ENCODE measurements around the gene SYT17. TPM values are rescaled to one million over a fixed set of nuclear protein-coding genes. Genes with fewer than 3 reads are reported as not detected.

SYT17 gene
- total RNA-seq, 1 experiment from 2014 or later: 11.8 TPM

DNA sequence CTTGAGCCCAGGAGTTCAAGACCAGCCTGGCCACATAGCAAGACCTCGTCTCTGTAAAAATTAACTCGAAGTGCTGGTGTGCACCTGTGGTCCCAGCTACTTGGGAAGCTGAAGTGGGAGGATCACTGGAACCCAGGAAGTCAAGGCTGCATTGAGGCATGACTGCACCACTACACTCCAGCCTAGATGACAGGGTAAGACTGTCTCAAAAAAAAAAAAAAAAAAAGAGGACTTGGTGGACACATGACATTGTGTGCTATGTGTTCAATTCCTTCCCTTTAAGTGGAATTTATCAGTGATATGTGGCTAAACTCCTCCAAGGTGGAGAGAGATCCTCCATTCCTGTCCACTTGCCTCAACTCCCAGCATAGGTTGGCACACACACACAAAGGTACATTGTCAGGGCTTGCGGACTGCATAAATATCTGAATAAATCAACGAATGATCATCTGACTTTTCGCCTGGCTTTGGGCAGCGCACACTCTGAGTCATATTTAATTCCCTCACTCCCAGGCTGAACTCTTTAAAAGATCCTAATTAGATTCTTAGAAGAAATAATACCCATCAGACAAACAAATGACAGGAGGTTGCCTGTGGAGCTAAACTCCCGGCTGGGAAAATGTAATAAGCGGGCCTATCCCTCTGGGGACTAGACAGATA, 25.0 kb upstream of the SYT17 start:
- ChIA-PET CTCF (no interaction called here), POLR2A (ENCODE audit: unreplicated experiment) (no interaction called here)
- H3K36me3 ChIP-seq (ENCODE audit: low read depth, low read length): no peaks in the 10 kb centered on the region
- H3K27ac ChIP-seq (ENCODE audit: low read length): no peak overlapping the region
- TF ChIP-seq, protein P1, sequence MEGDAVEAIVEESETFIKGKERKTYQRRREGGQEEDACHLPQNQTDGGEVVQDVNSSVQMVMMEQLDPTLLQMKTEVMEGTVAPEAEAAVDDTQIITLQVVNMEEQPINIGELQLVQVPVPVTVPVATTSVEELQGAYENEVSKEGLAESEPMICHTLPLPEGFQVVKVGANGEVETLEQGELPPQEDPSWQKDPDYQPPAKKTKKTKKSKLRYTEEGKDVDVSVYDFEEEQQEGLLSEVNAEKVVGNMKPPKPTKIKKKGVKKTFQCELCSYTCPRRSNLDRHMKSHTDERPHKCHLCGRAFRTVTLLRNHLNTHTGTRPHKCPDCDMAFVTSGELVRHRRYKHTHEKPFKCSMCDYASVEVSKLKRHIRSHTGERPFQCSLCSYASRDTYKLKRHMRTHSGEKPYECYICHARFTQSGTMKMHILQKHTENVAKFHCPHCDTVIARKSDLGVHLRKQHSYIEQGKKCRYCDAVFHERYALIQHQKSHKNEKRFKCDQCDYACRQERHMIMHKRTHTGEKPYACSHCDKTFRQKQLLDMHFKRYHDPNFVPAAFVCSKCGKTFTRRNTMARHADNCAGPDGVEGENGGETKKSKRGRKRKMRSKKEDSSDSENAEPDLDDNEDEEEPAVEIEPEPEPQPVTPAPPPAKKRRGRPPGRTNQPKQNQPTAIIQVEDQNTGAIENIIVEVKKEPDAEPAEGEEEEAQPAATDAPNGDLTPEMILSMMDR (conservative IDR thresholded peaks at IDR 0.05; ENCODE audit: low read depth, low read length): no peak
- no peak for TF ChIP-seq EZH2 (IDR thresholded peaks at IDR 0.05; ENCODE audit: low read length, unreplicated experiment)
- TF ChIP-seq EZH2phosphoT487 (IDR thresholded peaks at IDR 0.05; ENCODE audit: borderline replicate concordance, low read length): no peak
- H3K9me2 ChIP-seq (replicated peaks; ENCODE audit: low read length): no peaks in the 10 kb centered on the region
- BruUV-seq (replicated peaks): no TSS peak
- no peak overlapping the region for H3K4me3 ChIP-seq (ENCODE audit: low read length)
- H3K79me2 ChIP-seq (ENCODE audit: low read length): no peaks in the 10 kb centered on the region
- intact Hi-C loops (cut with micrococcal nuclease): no loop called here
- DNase-seq (no peak), ATAC-seq (no peak)
- no peak overlapping the region for H3K4me2 ChIP-seq (ENCODE audit: low read length)
- no peak overlapping the region for H2AFZ ChIP-seq (ENCODE audit: low read length)
- H3K9ac ChIP-seq (ENCODE audit: low read length): no peak overlapping the region
- H3K4me1 ChIP-seq (ENCODE audit: insufficient read depth, low read length): peaks cover 11% of the 10 kb centered on the region
- H4K20me1 ChIP-seq (ENCODE audit: low read length): no peaks in the 10 kb centered on the region
- no peaks in the 10 kb centered on the region for H3K27me3 ChIP-seq (ENCODE audit: low read length)
- H3K9me3 ChIP-seq (ENCODE audit: low read length): no peaks in the 10 kb centered on the region
- H3F3A ChIP-seq (ENCODE audit: low read length, unreplicated experiment): no peaks in the 10 kb centered on the region

DNA sequence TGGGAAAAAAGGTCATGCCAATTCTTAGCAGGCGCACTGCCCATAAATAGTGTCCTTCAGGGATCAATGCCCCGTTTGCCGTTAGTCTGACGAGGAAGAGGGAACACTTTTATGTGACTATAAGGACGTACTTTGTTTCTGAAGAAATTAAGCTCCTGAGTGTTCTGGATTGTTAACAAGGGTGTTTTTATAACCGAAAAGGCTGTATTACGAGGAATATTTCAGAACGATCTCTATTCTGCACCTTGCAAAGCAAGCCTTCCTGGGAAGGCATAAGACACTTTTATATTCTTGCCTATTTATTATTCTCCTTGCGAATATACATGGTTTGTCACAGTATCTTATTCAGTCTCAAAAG, 24.5 kb upstream of the SYT17 start:
- CTCF ChIA-PET: no interaction called here
- Histone ChIP-seq H3K27me3 (ENCODE audit: low read length) (no peaks in the 10 kb centered on the region), H3K9me3 (ENCODE audit: low read length) (no peaks in the 10 kb centered on the region), H3F3A (ENCODE audit: low read length, unreplicated experiment) (no peaks in the 10 kb centered on the region), H3K79me2 (ENCODE audit: low read length) (no peaks in the 10 kb centered on the region), H2AFZ (ENCODE audit: low read length) (no peak overlapping the region), H3K4me3 (ENCODE audit: low read length) (no peak overlapping the region), H3K27ac (ENCODE audit: low read length) (no peak overlapping the region), H3K4me1 (ENCODE audit: insufficient read depth, low read length) (peaks cover 6% of the 10 kb centered on the region), H4K20me1 (ENCODE audit: low read length) (no peaks in the 10 kb centered on the region), H3K9me2 (replicated peaks; ENCODE audit: low read length) (no peaks in the 10 kb centered on the region), H3K9ac (ENCODE audit: low read length) (no peak overlapping the region), H3K36me3 (ENCODE audit: low read depth, low read length) (no peaks in the 10 kb centered on the region), H3K4me2 (ENCODE audit: low read length) (no peak overlapping the region)
- ATAC-seq (no peak), DNase-seq (no peak)
- no TSS peak for BruUV-seq (replicated peaks)
- TF ChIP-seq, protein P1 (conservative IDR thresholded peaks at IDR 0.05; ENCODE audit: low read depth, low read length): no peak
- TF ChIP-seq EZH2phosphoT487 (IDR thresholded peaks at IDR 0.05; ENCODE audit: borderline replicate concordance, low read length): no peak
- TF ChIP-seq EZH2 (IDR thresholded peaks at IDR 0.05; ENCODE audit: low read length, unreplicated experiment): no peak
- POLR2A ChIA-PET (ENCODE audit: unreplicated experiment): no interaction called here
- intact Hi-C loops (cut with micrococcal nuclease): no loop called here

DNA sequence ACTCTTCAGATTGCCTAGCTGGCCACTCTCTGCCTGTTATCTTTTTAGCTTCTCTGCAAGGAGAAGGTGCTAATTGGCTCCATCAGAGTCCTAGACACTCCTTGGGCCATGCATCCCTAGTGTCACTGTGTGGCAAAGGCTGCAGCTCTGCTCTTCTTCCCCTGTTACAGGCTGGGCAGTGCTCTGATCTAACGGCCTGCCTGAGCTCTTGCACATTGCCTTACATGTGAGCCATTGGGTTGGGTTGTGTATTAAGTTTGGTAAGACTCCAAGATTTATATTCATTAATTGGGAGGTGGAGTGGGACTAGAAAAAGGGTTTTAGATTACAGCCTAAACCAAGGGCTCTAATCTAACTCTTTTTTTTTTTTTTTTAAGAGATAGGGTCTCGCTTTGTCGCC, 23.0 kb upstream of the SYT17 start:
- TF ChIP-seq EZH2phosphoT487 (IDR thresholded peaks at IDR 0.05; ENCODE audit: borderline replicate concordance, low read length): no peak
- TF ChIP-seq, protein P1 (conservative IDR thresholded peaks at IDR 0.05; ENCODE audit: low read depth, low read length): no peak
- TF ChIP-seq EZH2 (IDR thresholded peaks at IDR 0.05; ENCODE audit: low read length, unreplicated experiment): no peak
- POLR2A ChIA-PET (ENCODE audit: unreplicated experiment): no interaction called here
- Histone ChIP-seq H3K4me3 (ENCODE audit: low read length) (no peak overlapping the region), H3K4me2 (ENCODE audit: low read length) (no peak overlapping the region), H3K36me3 (ENCODE audit: low read depth, low read length) (no peaks in the 10 kb centered on the region), H3K4me1 (ENCODE audit: insufficient read depth, low read length) (no peaks in the 10 kb centered on the region), H4K20me1 (ENCODE audit: low read length) (no peaks in the 10 kb centered on the region), H3K27me3 (ENCODE audit: low read length) (no peaks in the 10 kb centered on the region), H3K9ac (ENCODE audit: low read length) (no peak overlapping the region), H3K79me2 (ENCODE audit: low read length) (no peaks in the 10 kb centered on the region), H3F3A (ENCODE audit: low read length, unreplicated experiment) (no peaks in the 10 kb centered on the region), H3K9me3 (ENCODE audit: low read length) (no peaks in the 10 kb centered on the region), H3K9me2 (replicated peaks; ENCODE audit: low read length) (no peaks in the 10 kb centered on the region), H3K27ac (ENCODE audit: low read length) (no peak overlapping the region), H2AFZ (ENCODE audit: low read length) (no peak overlapping the region)
- intact Hi-C loops (cut with micrococcal nuclease): no loop called here
- no TSS peak for BruUV-seq (replicated peaks)
- CTCF ChIA-PET: interaction anchor here (0.5 to 0.6 kb wide), 3 partner anchors 53 to 268 kb away, joined by 3 to 5 read pairs (median 3); no protein-coding TSS in a partner anchor
- ATAC-seq (no peak), DNase-seq (no peak)
